ENCODE results near the gene TEX101. TPM values are rescaled to one million over a fixed set of nuclear protein-coding genes. Genes with fewer than 3 reads are reported as not detected.

Gene TEX101
- total RNA-seq, 1 donor from 2014 or later, result not detected

Other genes starting within 250 kb of the TEX101 start
- not detected for gene PSG5, start 228.4 kb upstream of the TEX101 start, total RNA-seq
- not detected for gene PSG4, start 209.3 kb upstream of the TEX101 start, total RNA-seq
- not detected for gene PSG9, start 145.4 kb upstream of the TEX101 start, total RNA-seq
- 0.38 TPM for gene CD177, start 61.2 kb upstream of the TEX101 start, total RNA-seq
- gene LYPD3, start 50.7 kb downstream of the TEX101 start, total RNA-seq, result 0.53 TPM
- gene PHLDB3, start 89.9 kb downstream of the TEX101 start, total RNA-seq, result 17.7 TPM
- 43.5 TPM for gene ETHE1, start 112.3 kb downstream of the TEX101 start, total RNA-seq
- gene ZNF575, start 118.3 kb downstream of the TEX101 start, total RNA-seq, result 1.5 TPM
- 8.8 TPM for gene XRCC1, start 160.6 kb downstream of the TEX101 start, total RNA-seq
- 0.88 TPM for gene PINLYP, start 160.9 kb downstream of the TEX101 start, total RNA-seq
- gene IRGQ, start 181.2 kb downstream of the TEX101 start, total RNA-seq, result 17.1 TPM
- gene ZNF576, start 181.7 kb downstream of the TEX101 start, total RNA-seq, result 7.7 TPM
- gene SRRM5, start 197.2 kb downstream of the TEX101 start, total RNA-seq, result 0.35 TPM
- gene ZNF428, start 204.7 kb downstream of the TEX101 start, total RNA-seq, result 15.7 TPM
- 5.1 TPM for gene CADM4, start 225.0 kb downstream of the TEX101 start, total RNA-seq